ENCODE measurements around the gene TBC1D16.
A peak's percentile ranks its signal among the peaks of the same experiment; 100 is the strongest.
"Not testable (repeated sequence)": the region's sequence is repeated elsewhere in the genome, so short reads cannot be mapped to it uniquely, and the experiment has no call there.

The TBC1D16 gene

DNA sequence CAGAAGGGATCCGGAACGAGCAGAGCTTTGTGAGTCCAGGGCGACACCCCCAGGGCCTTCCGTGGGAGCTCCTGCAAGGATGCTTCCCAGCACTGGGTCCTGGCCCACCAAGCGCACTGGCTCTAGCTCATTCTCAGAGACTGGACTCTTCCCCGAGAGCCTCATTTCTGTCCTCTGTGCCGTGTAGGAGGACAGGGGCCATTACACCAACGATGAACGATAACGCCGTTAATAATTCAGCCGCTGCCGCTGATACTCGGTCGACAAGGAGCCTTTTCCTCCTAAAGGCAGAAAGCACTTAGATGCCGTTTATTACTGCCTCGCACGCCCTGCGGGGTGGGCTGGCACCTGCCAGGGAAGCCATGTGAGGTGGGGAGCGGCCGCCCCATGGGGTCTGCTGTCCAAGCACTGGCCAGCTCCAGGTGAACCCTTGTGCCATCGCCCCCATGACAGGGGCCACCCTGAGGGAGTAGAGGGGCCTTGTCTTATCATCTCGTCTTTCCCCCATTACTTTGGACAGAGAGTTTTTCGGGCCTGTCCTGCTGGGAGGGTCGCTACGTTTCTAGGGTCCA, 33.5 kb downstream of the TBC1D16 start:
- DNase-seq, result no peak

DNA sequence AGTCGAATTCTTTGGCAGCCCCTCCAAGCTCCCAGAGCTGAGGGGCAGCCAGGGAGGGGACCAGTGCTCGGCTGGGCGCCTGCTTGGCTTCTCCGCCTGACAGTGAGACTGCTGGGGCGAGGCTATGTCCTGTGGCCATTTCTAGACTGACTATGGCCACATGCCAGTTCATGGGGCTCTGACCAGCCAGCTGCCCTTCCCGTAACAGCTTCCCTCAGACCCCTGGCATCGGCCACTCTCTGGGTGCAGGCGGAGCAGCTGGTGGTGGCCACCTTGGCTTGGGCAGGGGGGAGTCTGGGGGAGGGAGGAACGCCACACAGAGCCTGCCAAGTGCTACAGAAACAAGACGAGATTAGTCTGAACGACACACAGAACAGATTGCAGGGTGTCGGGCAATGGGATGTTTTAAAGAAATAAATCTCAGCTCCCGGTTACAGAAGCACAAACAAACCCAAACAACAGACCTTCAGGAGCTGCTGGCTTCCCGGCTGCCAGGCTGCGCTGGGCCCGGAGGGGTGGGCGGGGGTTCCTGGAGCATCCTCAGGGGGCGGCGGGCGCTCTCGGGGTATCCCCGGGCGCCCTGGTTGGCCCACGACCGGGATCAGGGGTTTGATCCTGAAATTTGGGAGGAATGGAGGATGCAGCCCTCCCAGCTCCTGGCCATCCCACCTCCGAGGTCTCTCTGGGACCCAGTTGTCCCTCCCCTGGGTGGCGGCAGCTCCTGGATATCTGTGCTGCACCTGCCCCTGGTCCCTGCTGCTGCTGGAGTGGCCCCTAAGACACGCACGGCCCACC, 34.5 kb downstream of the TBC1D16 start:
- DNase-seq, result no peak

DNA sequence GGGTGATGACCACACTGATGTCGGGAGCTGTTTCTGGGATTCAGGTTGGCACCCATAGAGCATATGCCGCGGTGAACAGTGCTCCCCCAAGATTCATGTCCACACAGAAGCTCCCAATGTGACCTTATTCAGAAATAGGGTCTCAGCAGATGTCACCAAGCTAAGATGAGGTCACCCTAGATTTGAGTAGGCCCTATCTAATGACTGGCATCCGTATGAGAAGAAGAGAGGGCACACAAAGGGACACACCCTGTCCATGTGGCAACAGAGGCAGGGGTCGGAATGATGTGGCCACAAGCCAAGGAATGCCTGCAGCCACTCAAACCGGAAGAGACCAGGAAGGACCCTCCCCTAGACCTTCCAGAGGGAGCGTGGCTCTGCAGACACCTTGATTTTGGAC, 35.5 kb downstream of the TBC1D16 start:
- DNase-seq, result no peak

DNA sequence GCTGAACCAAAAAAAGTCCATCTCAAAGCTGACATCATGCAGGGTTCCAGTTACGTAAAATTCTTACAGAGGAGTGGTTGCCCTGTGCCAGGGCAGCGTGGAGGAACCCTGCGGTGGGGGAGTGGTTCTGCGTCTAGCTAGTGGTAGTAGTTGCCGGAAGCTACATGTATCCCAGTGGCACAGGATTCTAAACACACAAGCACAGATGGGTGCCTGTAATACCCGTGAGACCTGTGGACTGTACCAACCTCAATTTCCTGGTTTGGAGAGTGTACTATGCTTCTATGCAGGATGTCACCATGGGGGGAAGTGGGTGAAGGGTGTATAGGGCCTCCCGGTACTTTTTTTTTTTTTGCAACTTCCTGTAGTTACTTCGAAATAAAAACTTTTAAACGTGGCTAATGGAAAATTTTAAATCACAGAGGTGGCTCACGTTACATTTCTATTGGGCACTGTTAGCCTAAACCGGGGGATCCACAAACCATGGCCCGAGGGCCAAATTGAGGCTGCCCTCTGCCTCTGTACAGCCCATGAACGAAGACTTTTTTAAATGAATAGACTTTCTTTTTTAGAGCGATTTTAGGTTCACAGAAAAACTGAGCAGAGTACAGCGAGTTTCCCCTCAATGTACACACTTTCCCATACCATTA, 38.5 kb downstream of the TBC1D16 start:
- DNase-seq, result no peak

DNA sequence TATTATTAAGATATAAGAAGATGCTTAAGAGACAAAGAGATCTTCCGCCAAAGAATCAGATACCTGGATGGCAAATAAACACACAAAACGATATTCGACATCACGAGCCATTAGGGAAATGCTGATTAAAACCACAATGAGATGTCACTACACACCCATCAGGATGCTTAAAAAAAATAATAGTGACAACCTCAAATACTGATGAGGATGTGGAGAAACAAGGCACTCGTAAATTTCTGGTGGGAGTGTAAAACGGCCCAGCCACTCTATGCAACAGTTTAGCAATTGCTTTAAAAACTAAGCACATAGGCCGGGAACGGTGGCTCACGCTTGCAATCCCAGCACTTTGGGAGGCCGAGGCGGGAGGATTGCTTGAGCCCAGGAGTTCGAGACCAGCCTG, 39.4 kb downstream of the TBC1D16 start:
- no peak for DNase-seq

DNA sequence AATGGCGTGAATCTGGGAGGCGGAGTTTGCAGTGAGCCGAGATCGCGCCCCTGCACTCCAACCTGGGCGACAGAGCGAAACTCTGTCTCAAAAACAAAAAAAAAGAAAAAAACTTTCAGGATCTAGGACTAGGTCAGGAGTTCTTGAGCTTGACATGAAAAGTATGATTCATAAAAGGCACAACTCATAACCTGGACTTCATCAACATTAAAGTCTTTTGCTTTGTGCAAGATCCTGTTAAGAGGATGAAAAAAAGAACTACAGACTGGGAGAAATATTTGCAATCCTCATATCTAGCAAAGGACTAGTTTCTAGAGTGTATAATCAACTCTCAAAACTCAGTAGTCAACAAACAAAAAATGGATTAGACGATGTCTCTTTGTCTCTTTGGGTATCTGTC, 40.0 kb downstream of the TBC1D16 start:
- no peak for DNase-seq

DNA sequence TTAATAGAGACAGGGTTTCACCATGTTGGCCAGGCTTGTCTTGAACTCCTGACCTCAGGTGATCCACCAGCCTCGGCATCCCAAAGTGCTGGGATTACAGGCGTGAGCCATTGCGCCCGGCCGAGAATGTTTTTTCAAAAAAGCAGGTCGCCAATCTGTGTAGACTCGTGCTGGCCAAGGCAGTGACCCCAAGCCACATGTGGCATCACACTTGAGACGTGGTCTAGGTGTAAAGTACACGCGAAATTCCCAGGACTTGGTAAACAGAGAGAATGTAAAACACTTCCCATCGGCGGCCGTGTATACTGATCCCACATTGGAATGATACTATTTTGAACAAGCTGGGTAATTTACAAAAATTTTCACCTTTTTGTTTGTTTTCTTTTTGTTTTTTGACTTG, 41.1 kb downstream of the TBC1D16 start:
- DNase-seq, result no peak

DNA sequence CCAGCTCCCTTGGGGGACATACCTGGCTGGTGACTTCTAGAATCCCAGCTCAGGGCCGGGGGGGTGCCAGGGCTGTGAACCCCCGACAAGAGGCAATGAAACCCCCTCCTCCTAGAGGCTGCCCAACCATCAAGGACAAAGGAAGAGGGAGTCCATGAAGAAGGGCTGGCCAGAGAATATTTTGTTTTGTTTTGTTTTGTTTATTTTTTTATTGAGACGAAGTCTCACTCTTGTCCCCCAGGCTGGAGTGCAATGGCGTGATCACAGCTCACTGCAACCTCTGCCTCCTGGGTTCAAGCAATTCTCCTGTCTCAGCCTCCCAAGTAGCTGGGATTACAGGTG, 41.5 kb downstream of the TBC1D16 start:
- not testable (repeated sequence) for DNase-seq

DNA sequence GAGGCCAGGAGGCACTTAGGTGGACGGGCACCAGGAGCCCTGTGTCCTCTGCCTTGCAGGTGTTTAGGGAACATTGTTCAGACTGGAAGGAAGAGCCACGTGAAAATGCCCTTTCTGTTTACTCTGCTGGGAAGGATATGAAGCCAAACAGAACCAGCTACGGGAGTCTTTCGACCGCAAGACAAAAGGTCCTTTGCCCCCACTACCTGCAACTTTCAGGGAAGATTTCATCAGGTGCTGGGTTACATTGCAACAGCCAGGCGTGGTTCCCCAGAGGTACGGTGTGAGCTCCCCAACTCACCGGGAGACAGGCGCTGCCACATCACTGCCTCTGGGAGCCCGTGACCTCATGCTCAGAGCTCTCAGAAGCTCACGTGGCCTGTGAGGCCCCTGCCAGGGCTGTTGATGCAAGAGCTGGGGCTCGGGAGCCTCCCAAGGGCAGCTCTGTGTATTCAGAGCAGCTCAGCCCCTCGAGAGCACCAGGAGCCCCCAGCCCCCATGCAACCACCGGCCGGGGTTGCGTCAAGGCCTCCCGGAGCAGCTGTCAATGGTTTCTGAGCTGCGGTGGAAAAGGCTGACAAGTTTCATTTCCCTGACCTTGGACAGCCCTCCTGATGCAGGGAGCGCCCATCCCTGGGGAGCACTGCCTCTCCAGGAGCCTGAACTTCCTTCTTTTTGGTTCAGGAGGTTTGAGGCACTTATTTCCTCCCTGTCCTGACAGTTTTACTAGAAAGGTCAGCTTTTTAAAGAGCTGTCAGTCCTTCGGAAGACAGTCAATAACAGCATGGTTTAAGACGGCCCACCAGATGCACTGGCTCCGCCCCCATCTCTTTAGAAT, 42.1 kb downstream of the TBC1D16 start:
- no peak for DNase-seq

DNA sequence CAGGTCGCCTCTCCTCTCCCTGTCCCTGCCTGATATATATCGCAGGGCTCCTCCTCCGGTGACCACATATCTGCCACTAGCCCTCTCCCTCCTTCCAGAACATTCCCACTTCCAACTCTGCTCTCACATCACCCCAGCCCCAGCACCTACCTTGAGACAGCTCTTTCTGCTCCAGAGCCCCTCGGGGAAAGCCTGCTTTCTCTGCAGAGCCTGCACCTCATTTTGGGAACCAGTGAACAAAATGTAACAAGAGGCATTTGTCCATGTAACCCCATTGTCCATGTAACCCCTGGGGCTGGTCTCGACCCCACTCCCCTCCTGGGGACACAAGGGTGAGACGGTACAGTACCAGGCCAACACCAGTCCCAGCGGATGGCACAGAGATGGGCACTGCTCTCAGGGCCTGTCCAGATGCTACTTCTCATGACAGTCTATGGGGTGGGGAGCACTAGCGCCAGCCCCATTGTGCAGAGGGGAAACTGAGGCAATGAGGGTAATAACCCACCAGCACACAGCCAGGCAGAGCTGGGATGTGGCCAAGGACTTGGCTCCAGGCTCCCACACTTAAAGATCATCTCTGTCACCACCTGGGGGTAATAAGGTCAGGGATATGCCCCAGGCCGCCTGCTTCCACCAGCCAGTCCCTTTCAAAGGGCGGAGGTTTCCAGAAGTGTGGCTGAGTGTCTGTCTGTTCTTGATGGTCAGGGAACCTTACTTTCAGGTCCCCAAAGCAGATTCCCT, 42.9 kb downstream of the TBC1D16 start:
- DNase-seq, result no peak

DNA sequence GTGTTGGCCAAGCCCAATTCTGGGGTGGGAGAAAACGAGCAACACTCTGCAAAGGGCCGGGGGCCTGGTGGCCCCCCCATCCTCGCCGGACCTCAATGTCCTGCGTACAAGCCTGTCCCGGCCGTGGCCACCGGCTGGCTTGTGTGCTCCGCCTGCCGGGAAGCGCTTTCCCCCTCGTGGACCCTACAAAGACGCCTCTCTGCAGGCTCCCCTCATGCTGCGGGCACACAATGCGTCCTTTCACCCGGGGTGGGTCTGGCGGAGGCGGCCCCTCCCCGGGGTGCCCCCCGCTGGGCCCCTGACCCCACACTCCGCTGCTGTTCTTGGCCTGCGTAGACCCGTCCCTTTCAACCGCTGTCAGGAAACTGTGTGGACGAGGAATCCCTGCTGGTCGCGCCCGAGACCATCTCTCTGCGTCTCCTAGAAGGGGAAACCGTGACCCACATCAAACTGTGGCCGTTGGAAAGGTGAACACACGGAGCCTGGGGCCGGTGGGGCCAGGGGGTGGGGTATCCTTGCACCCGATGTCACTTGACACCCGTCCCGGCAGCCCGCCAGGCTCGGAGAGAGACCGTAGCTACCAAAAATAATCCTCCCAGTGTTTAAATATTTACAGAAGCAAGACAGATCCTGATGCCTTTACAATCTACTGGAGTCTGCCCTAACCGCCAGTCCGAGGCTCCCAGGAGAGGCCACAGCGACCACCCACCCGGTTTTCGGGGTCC, 43.6 kb downstream of the TBC1D16 start:
- DNase-seq, result no peak

DNA sequence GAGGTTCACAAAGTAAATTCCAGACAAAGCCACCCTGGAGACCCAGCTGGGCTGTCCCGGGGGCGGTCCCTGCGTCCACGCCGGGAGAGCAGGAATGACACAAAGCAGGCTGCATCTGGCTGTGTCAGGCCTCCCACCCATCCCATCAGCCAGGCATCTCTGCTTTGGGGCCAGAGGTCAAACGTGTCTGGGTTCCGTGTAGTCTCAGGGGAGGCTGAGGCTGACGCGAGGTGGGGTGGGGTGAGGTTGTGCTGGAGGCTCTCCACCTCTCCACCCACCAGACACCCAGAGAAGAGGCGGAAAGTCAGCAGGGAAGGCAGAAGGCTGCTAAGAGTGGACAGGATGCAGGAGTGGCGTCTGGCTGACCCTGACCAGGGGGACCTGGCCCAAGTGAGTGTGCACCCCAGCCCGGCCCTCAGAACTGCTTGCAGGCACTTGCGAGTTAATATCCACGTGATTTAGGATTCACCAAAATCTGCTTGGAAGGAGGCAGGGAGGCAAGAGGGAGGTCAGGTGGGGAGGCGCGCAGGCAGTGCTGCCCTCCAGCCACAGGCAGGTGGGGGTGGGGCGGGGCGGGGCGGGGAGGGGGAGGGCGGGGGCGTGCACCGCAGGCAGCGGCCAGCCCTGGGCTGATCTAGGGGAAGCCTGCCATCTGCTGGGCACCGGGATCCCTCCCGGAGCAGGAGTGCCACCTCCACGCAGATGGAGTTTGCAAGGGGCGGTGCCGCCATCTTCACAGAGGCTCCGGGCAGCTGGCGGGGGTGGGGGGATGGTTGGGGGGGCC, 44.3 kb downstream of the TBC1D16 start:
- DNase-seq, result peak; percentile 34

DNA sequence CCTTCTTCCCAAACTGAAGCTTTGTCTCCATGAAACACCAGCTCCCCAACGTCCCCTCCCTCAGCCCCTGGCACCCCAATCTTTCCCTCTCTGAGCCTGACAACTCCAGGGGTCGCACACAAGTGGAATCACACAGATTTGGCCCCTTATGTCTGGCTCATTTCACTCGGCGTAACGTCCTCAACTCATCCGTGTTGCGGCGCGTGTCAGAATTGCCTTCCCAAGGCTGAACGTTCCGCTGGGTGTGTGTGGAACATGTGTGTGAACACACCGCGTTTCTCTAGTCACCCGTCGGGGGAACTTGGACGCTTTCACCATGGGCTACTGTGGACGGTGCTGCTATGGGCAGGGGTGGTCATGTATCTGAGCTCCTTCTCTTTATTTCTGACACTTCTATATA, 45.0 kb downstream of the TBC1D16 start:
- no peak for DNase-seq

DNA sequence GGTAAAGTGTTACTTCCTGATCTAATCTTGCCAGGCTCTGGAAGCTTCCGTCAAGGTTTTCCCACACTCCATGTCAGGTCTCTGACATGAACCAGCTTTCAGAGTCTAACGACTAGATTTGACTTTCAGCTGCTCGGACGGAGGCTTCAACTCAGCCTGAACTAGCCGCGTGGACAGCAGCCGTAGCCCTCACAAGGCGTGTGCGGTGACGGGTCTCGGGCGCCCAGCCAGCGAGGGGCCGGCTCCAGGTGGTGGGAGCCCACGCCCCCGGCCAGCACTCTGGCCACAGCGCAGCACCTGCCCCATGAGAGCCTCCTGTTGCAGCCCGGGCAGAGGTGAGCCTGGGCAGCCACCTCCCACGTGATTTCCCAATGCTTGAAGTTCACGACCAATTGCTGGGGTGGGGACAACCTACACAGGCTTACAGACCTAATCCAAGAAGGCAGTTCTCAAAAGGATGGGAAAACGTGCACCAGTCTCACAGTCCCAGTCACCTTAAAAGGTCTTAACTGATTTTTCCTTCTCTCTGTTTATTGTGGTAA, 45.5 kb downstream of the TBC1D16 start:
- DNase-seq, result no peak

DNA sequence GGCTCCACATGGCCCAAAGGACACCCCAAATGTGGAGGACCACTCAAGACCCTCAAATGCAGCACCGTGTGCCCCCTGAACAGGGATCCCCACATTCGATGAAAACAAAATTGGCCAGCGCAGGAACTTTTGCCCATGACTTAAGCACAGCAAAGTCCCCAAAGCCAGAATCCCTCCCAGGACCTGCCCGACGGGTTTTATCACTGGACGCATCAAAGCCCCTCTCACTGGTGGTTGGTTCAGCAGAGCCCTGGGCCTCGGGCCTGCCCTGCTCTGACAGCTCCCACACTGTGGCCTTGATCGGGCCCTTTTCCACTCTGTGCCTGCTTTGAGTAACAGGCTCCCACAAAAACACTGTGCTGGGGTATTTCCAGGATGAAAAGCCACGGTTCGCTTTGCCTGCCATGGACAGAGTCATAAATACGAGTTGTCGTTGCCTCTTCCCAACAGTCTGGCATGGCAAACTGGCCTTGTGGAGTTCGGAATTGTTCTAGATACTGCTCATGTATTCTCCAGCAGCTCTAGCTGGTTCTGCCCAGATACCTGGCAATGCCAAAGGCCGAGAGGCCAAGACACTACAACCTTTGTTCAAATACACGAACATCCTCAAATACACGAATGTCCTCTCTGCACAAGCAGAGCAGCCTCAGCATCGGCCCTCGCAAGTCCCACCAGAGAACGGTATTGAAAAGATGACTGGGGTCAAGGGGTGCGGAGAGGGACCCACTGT, 46.4 kb downstream of the TBC1D16 start:
- DNase-seq, result no peak

DNA sequence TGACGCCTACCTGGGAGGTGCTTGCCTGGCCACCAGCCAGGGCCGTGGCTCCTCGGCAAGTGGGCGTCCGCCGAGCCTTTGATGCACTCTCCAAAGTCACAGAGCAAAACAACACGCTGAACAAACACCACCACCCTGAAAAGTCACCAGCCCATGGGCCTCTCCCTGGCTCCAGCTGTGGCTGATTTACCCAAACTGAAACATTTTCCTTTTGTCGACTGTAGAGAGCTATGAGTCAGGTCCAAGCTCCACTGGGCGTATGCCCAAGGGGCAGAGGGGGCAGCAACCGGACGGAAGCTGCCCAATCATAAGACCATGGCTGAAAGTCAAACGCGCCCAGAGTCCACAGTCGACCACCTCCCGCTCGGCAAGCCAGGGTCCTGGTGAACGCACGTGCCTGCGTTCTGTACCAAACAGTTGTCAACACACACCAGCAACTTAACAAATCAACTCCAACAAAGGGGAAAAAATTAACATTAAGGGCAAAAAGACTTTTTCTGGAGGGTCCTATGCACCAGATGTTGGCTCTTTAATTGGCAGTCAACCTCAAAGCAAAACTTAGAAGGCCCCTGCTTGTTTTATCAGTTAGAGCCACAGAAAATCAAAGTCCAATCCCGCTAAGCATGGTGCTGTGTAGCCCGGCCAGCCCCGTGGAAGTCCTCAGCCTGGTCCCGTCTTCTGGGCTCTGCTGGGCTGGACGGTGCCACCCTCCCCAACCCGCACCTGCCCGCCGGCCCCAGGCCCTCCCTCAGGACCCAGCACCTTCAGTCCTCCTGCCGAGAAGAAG, 47.3 kb downstream of the TBC1D16 start:
- no peak for DNase-seq

DNA sequence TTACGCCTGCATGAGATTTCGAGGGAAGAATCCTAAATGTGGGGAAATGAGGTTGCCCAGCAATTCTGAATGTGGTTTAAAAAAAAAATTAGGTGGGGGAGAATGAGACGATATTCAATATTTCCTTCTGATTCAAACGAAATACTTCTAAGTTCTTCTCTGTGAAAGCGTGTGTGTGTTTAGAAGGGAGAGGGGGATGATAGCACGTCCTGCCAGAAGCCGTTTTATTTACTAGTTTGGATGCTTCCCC, 47.8 kb downstream of the TBC1D16 start:
- no peak for DNase-seq

DNA sequence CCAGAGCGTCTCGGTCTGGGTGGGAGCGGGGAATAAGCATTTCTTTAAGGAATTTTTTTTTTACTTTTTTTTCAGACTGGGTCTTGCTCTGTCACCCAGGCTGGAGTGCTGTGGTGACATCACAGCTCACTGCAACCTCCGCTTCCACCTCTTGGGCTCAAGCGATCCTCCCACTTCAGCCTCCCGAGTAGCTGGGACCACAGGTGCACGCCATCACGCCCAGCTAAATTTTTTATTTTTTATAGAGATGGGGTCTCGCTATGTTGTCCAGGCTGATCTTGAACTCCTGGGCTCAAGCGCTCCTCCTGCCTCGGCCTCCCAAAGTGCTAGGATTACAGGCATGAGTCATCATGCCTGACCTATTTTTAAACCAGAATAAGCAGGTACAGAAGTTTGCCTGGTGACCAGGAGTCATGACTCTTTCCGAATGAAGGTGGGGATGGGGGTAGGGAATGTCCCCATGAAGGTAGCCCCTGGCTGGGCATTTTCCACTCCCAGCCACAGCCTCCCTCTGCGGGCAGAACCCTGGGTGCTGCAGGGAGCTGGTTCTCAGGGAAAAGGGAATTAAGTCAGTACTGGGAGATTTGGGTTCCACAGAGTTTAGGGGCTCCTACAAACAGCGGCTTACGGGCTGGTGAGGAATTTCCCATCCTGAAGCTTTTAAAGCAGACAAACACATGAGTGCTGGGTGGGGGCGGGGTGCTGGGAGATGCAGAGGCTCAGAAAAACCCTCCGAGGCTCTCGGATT, 48.3 kb downstream of the TBC1D16 start:
- DNase-seq, result no peak
